Pancreas (tissue), 10 donors: ENCODE results near the gene TANGO2. TPM values are rescaled to one million over a fixed set of nuclear protein-coding genes. Genes with fewer than 3 reads are reported as not detected.

Experiments used
- ATAC-seq, 4 donors: fragments of 200-7000 bp; cut with Tn5 transposase; one replicate each; pipeline versions ENCODE4 v1.8.0 to v1.9.1; 2020; ENCODE audit warnings: mild to moderate bottlenecking in 4 of 4, moderate library complexity in 4 of 4
- DNase-seq, 6 donors: peaks; one replicate each; pipeline ENCODE4 v3.0.0-alpha.2; 2020
- FAIRE-seq: peaks from 2 replicates; lab custom pipeline; 2012; peaks lifted over from hg19 to GRCh38; lab: Jason Lieb, UNC
- H3K27ac ChIP-seq, 4 donors: fragments of 200-600 bp; sonication (generic); 1 replicate in 3 of 4; 2 replicates in 1 of 4; pipeline versions ENCODE4 v1.5.0 to v1.8.0; 2020
- H3K27me3 ChIP-seq, 4 donors: fragments of 200-600 bp; one replicate each; pipeline ENCODE4 v1.8.0; 2021
- H3K36me3 ChIP-seq, 3 donors: fragments of 200-600 bp; sonication (generic) in 1 of 3; one replicate each; pipeline versions ENCODE4 v1.5.0 to v1.8.0; 2020 to 2021
- H3K4me1 ChIP-seq, 3 donors: fragments of 200-600 bp; one replicate each; pipeline ENCODE4 v1.8.0; 2021
- H3K4me3 ChIP-seq, 4 donors: fragments of 200-600 bp; sonication (generic) in 2 of 4; one replicate each; pipeline versions ENCODE4 v1.5.0 to v1.8.0; 2020 to 2021
- H3K9me3 ChIP-seq, 4 donors: fragments of 200-600 bp; one replicate each; pipeline ENCODE4 v1.8.0; 2021
- WGBS, 2 donors: extraction: QIAGEN DNeasy Blood & Tissue Kit; methylation state at CpG; one replicate each; pipeline ENCODE4 v1.1.7; 2013; 5-methylcytosine and 5-hydroxymethylcytosine counted together
- intact Hi-C, 3 donors: fragments of 100-400 bp; cut with DNase I; formaldehyde crosslinking; loops; one replicate each; pipeline versions ENCODE4 v1.11.1 to v1.14.2; 2022
- polyA plus RNA-seq, 2 donors: library from polyadenylated mRNA; stranded (reverse); fragments of 200-250 nt; gene quantifications; one replicate each; pipeline ENCODE4 v1.2.3, GENCODE V29; 2013
- total RNA-seq, 6 donors: library from RNA; stranded (reverse); fragmentation: NEBNext Ultra II Directional in 4 of 6; extraction: Animal tissue kit (Norgen Biotek cat#: 25700) in 4 of 6; gene quantifications; one replicate each; pipeline versions ENCODE4 v1.2.1 to v1.2.4, GENCODE V29; 2021 to 2023
- TF ChIP-seq, protein P1 (sequence below), 4 donors: fragments of 200-600 bp; sonication (generic) in 3 of 4; IDR thresholded peaks; one replicate each; pipeline versions ENCODE4 v1.5.0 to v1.8.0; 2021; ENCODE audit warnings: antibody characterized with exemption in 4 of 4
- donor health status: healthy with polysubstance abuse.
- donor health status: DM: no; HTN: no; CAD: no; lungs with moderate emphysema.
- donor health status: DM: no; HTN: no; CAD: no.
- donor health status: control.
- donor health status: control.
- donor health status: Bipolar disorder and iron deficiency.
- donor health status: DM: yes; HTN: yes; CAD: no.
- donor health status: DM: no; HTN: no; CAD: no.
- donor health status: DM: no; HTN: no; CAD: no.
- donor health status: DM: yes; HTN: yes; CAD: no.

Gene TANGO2
- total and polyA plus RNA-seq, 8 donors = 4.0 to 20.4 (median 11.5) TPM

DNA sequence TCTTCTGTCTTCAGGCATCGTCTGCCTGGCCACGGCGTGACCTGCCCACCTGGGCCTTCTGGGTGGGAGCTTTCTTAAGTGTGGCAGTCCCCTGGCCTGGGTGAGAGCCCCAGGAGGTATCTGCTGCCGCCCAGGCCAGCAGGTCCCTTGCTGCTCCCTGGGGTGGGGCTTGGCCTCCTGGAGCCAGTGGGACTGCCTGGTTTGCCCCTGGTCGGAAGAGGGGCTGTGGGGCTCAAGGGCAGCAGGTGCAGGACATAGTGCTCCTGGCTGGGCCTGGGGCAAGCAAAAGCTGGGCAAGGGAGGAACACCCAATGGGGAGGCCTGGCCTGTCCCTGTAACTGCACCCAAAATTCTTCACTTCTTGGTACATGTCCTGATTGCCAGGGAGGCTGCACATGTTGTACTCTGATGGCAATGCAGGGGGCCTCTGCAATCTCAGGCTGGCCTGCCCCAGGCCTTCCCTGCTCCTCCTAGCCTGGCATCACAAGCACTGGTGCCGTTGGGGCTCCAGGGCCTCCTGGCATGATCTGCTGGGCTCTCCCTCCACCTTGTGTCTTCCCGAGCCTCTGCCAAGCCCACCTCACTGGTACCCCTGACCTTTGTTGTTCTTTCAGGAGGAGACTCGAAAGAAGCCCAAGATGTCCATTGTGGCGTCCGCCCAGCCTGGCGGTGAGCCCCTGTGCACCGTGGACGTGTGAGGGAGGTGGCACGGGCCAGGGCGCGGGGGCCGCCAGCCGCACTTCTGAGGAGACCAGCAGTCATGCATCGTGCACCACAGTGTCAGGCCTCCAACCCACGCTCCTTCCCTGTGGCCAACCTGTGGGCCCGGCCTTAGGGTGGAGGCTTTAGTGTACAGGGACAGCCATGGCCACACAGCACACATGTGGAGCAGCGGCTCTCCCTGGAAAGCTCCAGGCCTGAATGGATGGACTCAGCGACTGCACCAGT is 88.8 kb downstream of the TANGO2 start:
- FAIRE-seq = no peak
- peak in 2 of 6 donors; percentile 45 to 77 for DNase-seq
- TF ChIP-seq, protein P1, sequence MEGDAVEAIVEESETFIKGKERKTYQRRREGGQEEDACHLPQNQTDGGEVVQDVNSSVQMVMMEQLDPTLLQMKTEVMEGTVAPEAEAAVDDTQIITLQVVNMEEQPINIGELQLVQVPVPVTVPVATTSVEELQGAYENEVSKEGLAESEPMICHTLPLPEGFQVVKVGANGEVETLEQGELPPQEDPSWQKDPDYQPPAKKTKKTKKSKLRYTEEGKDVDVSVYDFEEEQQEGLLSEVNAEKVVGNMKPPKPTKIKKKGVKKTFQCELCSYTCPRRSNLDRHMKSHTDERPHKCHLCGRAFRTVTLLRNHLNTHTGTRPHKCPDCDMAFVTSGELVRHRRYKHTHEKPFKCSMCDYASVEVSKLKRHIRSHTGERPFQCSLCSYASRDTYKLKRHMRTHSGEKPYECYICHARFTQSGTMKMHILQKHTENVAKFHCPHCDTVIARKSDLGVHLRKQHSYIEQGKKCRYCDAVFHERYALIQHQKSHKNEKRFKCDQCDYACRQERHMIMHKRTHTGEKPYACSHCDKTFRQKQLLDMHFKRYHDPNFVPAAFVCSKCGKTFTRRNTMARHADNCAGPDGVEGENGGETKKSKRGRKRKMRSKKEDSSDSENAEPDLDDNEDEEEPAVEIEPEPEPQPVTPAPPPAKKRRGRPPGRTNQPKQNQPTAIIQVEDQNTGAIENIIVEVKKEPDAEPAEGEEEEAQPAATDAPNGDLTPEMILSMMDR (IDR thresholded peaks at IDR 0.05) = no peak
- Histone ChIP-seq H3K27me3 (no peaks in the 10 kb centered on the region), H3K36me3 (peaks cover 0 to 52% (median 40%) of the 10 kb centered on the region in 3 donors), H3K27ac (no peak overlapping the region), H3K9me3 (no peaks in the 10 kb centered on the region), H3K4me3 (no peak overlapping the region), H3K4me1 (peaks cover 5 to 20% (median 10%) of the 10 kb centered on the region in 3 donors)
- intact Hi-C loops = no loop called here
- ATAC-seq = peak in 1 of 4 donors; percentile 1
- 87 to 89% methylated on average over 23 of the region's 23 CpGs for WGBS, 2 donors

DNA sequence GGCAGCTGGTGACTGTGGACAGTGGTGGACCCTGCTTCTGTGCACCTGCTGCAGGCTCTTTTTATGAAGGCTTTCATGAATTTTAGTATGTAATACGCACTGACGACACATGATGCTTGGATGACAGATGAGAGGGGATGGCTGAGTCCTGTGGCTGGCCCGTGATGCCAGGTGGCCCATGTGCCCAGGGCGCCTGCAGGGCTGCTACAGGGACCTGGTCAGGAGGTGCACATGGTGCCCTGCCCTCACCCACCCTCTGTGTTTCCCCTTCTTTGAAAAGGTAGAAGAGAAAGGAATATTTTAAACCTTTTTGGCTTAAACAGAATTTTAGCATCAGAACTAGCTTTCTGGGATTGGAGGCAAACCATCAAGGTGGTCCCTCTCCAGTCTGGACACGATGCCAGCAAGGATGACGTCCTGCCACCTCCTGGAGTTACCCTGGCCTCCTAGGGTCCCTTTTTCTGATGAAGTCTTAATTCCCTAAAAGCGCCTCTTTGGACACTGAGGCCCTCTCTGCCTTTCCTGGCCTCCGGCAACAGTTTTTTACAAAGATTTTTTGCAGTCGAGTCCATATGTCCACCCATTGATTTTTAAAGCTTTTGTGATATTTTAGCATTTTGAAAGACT is 89.6 kb downstream of the TANGO2 start:
- WGBS, 2 donors = 87 to 91% methylated on average over 9 of the region's 9 CpGs
- Histone ChIP-seq H3K4me3 (no peak overlapping the region), H3K9me3 (no peaks in the 10 kb centered on the region), H3K36me3 (peaks cover 0 to 48% (median 40%) of the 10 kb centered on the region in 3 donors), H3K4me1 (peaks cover 5 to 20% (median 10%) of the 10 kb centered on the region in 3 donors), H3K27ac (no peak overlapping the region), H3K27me3 (no peaks in the 10 kb centered on the region)
- TF ChIP-seq, protein P1 (IDR thresholded peaks at IDR 0.05) = no peak
- ATAC-seq (no peak), FAIRE-seq (no peak), DNase-seq (peak in 2 of 6 donors; percentile 22 to 37)
- intact Hi-C loops = no loop called here

DNA sequence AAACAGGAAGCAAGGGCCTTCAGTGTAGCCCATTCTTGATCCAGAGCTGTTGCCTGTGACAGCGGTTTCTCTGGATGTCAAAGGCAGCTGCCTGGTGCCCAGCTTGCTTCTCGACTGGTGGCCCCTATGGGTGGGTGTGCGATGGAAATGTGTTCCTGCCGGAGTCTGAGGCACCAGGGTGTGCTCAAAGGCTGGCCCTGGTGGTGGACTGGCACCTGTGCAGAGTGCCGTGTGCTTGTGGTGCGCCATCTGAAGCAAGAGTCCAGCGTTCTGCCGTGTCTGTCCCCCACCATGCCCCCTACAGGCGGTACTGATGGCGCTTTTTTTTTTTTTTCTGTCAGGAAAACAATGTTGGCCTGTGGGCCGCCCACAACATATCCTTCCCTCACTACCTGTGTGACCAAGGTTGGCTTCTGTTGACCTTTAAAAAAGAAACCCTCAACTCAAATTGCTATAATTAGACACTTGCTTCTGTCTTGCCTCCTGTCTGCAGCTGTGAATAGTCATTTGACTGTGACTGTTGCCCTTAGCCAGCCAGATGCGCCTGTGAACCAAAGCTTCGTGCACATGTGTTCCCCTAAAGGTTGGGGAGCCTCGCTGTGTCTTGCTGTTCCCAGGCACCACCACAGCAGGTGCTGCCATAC is 90.3 kb downstream of the TANGO2 start:
- TF ChIP-seq, protein P1 (IDR thresholded peaks at IDR 0.05) = peak in 2 of 4 donors; percentile 8 to 13
- H3K36me3 ChIP-seq = peaks cover 0 to 45% (median 36%) of the 10 kb centered on the region in 3 donors
- no peaks in the 10 kb centered on the region for H3K27me3 ChIP-seq
- DNase-seq = peak in 2 of 6 donors; percentile 23 to 40
- H3K4me1 ChIP-seq = peaks cover 5 to 26% (median 10%) of the 10 kb centered on the region in 3 donors
- intact Hi-C loops = no loop called here
- peak in 3 of 4 donors; percentile 8 to 24 (median 19) for ATAC-seq
- no peak for FAIRE-seq
- WGBS, 2 donors = 55 to 62% methylated on average over 14 of the region's 14 CpGs
- no peak overlapping the region for H3K4me3 ChIP-seq
- no peaks in the 10 kb centered on the region for H3K9me3 ChIP-seq
- H3K27ac ChIP-seq = no peak overlapping the region

DNA sequence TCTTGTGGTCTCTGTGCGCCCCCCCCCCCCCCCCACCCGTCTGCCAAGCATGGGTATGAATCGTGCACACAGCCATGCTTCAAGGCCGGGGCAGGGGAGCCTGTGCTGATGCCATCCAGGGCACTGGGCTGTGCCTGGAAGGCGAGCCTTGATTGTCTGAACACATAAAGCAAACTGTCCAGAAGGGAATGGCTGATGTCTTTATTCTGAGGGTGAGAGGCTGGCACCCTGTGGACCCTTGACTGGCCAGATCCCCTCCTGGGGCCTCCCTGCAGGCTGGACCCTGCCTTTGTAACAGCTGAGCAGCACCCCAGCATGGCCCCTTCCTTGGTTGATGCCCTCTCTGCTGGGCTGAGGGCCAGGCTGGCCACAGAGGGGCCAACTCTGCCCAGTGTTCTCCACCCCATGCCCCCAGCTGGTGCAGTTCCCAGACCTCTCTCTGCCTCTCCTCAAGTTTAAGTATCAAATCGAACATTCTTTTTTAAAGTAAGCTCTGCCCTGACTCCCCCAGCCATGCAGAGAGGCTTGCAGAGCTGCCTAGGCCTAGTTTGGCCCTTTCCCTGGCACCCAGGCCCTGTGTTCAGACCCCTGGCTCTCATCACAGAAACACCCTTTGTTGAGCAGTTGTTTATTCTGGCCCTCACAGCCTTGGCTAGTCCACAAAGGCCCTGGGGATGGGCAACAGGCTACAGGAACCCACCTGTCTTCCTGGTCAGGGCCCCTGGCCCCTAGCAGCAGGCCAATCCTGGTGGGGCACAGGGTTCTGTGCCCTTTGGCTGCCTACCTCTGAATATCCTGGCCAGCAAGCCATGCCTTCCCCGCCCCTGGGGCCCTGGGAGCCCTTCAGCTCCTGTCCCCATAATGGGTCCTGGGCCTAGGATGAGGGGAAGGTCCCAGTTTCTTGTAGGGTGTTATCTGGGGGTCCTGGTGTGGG is 91.0 kb downstream of the TANGO2 start:
- WGBS, 2 donors = 44 to 50% methylated on average over 7 of the region's 7 CpGs
- H3K36me3 ChIP-seq = peaks cover 0 to 37% (median 30%) of the 10 kb centered on the region in 3 donors
- TF ChIP-seq, protein P1 (IDR thresholded peaks at IDR 0.05) = no peak
- H3K27ac ChIP-seq = peak overlapping the region; percentile 23 to 64 (median 46)
- no peaks in the 10 kb centered on the region for H3K9me3 ChIP-seq
- DNase-seq (peak in 5 of 6 donors; percentile 39 to 72 (median 64)), ATAC-seq (peak in 3 of 4 donors; percentile 9 to 65 (median 15)), FAIRE-seq (no peak)
- H3K27me3 ChIP-seq = no peaks in the 10 kb centered on the region
- H3K4me3 ChIP-seq = no peak overlapping the region
- H3K4me1 ChIP-seq = peaks cover 5 to 28% (median 10%) of the 10 kb centered on the region in 3 donors
- intact Hi-C loops = no loop called here
